MG63 (cell line): ENCODE measurements around the gene FKBP11. TPM values are rescaled to one million over a fixed set of nuclear protein-coding genes. Genes with fewer than 3 reads are reported as not detected.
"Not testable (repeated sequence)": the region's sequence is repeated elsewhere in the genome, so short reads cannot be mapped to it uniquely, and the experiment has no call there.

Source experiments
- DNase-seq: peaks from one replicate; pipeline ENCODE4 v3.0.0-alpha.2; 2020
- H3K27me3 ChIP-seq: fragments of 250-450 bp; sonication (Bioruptor Pico); 2 replicates; pipeline ENCODE4 v1.5.1; 2020; ENCODE audit warnings: mild to moderate bottlenecking, moderate library complexity
- H3K36me3 ChIP-seq: fragments of 250-450 bp; sonication (Bioruptor Pico); 2 replicates; pipeline ENCODE4 v1.5.1; 2020; ENCODE audit warnings: mild to moderate bottlenecking, moderate library complexity
- H3K4me3 ChIP-seq: fragments of 250-450 bp; sonication (Bioruptor Pico); 2 replicates; pipeline ENCODE4 v1.5.1; 2020; ENCODE audit warnings: mild to moderate bottlenecking, moderate library complexity
- H3K9me3 ChIP-seq: fragments of 250-450 bp; sonication (Bioruptor Pico); 2 replicates; pipeline ENCODE4 v1.5.1; 2020; ENCODE audit warnings: mild to moderate bottlenecking, moderate library complexity
- total RNA-seq: library from RNA; depleted of rRNA; stranded (reverse); fragments of >200 nt; shearing (Covaris generic); gene quantifications from 2 replicates; pipeline ENCODE4 v1.2.3, GENCODE V29; 2014; ENCODE audit warnings: low replicate concordance; rRNA removed

FKBP11 gene
- total RNA-seq, 1 experiment from 2014 or later = 3.2 TPM

GRCh38 chr12:48889679-48890078 lies 35.6 kb downstream of the FKBP11 start:
- Histone ChIP-seq H3K4me3 (no peak overlapping the region), H3K27me3 (peaks cover 5% of the 10 kb centered on the region), H3K36me3 (no peaks in the 10 kb centered on the region), H3K9me3 (no peaks in the 10 kb centered on the region)
- DNase-seq = no peak

- no peaks in the 10 kb centered on the region for H3K36me3 ChIP-seq
- H3K4me3 ChIP-seq = no peak overlapping the region
- DNase-seq = no peak
- H3K27me3 ChIP-seq = peaks cover 2% of the 10 kb centered on the region
- H3K9me3 ChIP-seq = no peaks in the 10 kb centered on the region
Measured at GRCh38 chr12:48883305-48884161, 41.8 kb downstream of the FKBP11 start.

GRCh38 chr12:48882972-48883304 lies 42.4 kb downstream of the FKBP11 start:
- Histone ChIP-seq H3K27me3 (peaks cover 2% of the 10 kb centered on the region), H3K4me3 (no peak overlapping the region), H3K36me3 (no peaks in the 10 kb centered on the region), H3K9me3 (no peaks in the 10 kb centered on the region)
- DNase-seq = no peak

- DNase-seq = no peak
- H3K27me3 ChIP-seq = peaks cover 2% of the 10 kb centered on the region
- H3K36me3 ChIP-seq = no peaks in the 10 kb centered on the region
- no peak overlapping the region; the same call in 1 of the 2 replicates for H3K4me3 ChIP-seq
- no peaks in the 10 kb centered on the region for H3K9me3 ChIP-seq
Measured at GRCh38 chr12:48882315-48882687, 43.0 kb downstream of the FKBP11 start.

- DNase-seq = no peak
- Histone ChIP-seq H3K9me3 (no peaks in the 10 kb centered on the region), H3K4me3 (no peak overlapping the region; the same call in 1 of the 2 replicates), H3K36me3 (no peaks in the 10 kb centered on the region), H3K27me3 (peaks cover 2% of the 10 kb centered on the region)
Measured at GRCh38 chr12:48881686-48882314, 43.5 kb downstream of the FKBP11 start.

- DNase-seq = no peak
- H3K36me3 ChIP-seq = no peaks in the 10 kb centered on the region
- H3K4me3 ChIP-seq = no peak overlapping the region
- H3K9me3 ChIP-seq = no peaks in the 10 kb centered on the region
- H3K27me3 ChIP-seq = peaks cover 2% of the 10 kb centered on the region
Measured at GRCh38 chr12:48880647-48881046, 44.6 kb downstream of the FKBP11 start.

GRCh38 chr12:48878548-48878947 lies 46.7 kb downstream of the FKBP11 start:
- DNase-seq = no peak
- H3K36me3 ChIP-seq = no peaks in the 10 kb centered on the region
- H3K4me3 ChIP-seq = no peak overlapping the region
- no peaks in the 10 kb centered on the region for H3K9me3 ChIP-seq
- H3K27me3 ChIP-seq = peaks cover 2% of the 10 kb centered on the region

GRCh38 chr12:48875944-48876515 lies 49.3 kb downstream of the FKBP11 start:
- peak; percentile 36 for DNase-seq
- H3K4me3 ChIP-seq = no peak overlapping the region
- H3K9me3 ChIP-seq = no peaks in the 10 kb centered on the region
- no peaks in the 10 kb centered on the region; the same call in none of the 2 replicates for H3K27me3 ChIP-seq
- no peaks in the 10 kb centered on the region for H3K36me3 ChIP-seq

GRCh38 chr12:48873534-48873933 lies 51.8 kb downstream of the FKBP11 start:
- DNase-seq, H3K27me3 ChIP-seq: not testable (repeated sequence)

GRCh38 chr12:48873096-48873495 lies 52.2 kb downstream of the FKBP11 start:
- no peak for DNase-seq
- no peaks in the 10 kb centered on the region for H3K9me3 ChIP-seq
- no peak overlapping the region for H3K4me3 ChIP-seq
- H3K36me3 ChIP-seq = no peaks in the 10 kb centered on the region
- H3K27me3 ChIP-seq = no peaks in the 10 kb centered on the region

More at GRCh38 chr12:48873534-48873933, 51.8 kb downstream of the FKBP11 start:
- H3K9me3 ChIP-seq, H3K4me3 ChIP-seq, H3K36me3 ChIP-seq: not testable (repeated sequence)

Other genes starting within 250 kb of the FKBP11 start
- gene KANSL2, start 243.3 kb downstream of the FKBP11 start, total RNA-seq = 42.8 and 56.3 TPM in 2 replicates
- 9.7 and 22.2 TPM in 2 replicates for gene CCNT1, start 208.8 kb downstream of the FKBP11 start, total RNA-seq
- 30.4 and 40.0 TPM in 2 replicates for gene ADCY6, start 136.4 kb downstream of the FKBP11 start, total RNA-seq
- 13.9 and 19.0 TPM in 2 replicates for gene CACNB3, start 107.0 kb downstream of the FKBP11 start, total RNA-seq
- gene DDX23, start 73.3 kb downstream of the FKBP11 start, total RNA-seq = 76.0 and 85.0 TPM in 2 replicates
- gene RND1, start 59.6 kb downstream of the FKBP11 start, total RNA-seq = 0.12 TPM in 1 of 2 replicates, not detected in the other
- 77.7 and 79.1 TPM in 2 replicates for gene ARF3, start 32.0 kb upstream of the FKBP11 start, total RNA-seq
- gene WNT10B, start 46.2 kb upstream of the FKBP11 start, total RNA-seq = 2.7 and 3.6 TPM in 2 replicates
- not detected in 2 replicates for gene WNT1, start 52.8 kb upstream of the FKBP11 start, total RNA-seq
- 0.13 TPM in 1 of 2 replicates, not detected in the other for gene DDN, start 73.9 kb upstream of the FKBP11 start, total RNA-seq
- 76.4 and 102 TPM in 2 replicates for gene PRKAG1, start 93.3 kb upstream of the FKBP11 start, total RNA-seq
- gene KMT2D, start 135.3 kb upstream of the FKBP11 start, total RNA-seq = 8.6 and 11.7 TPM in 2 replicates
- gene RHEBL1, start 144.5 kb upstream of the FKBP11 start, total RNA-seq = 0.16 TPM in 1 of 2 replicates, not detected in the other
- gene DHH, start 169.3 kb upstream of the FKBP11 start, total RNA-seq = not detected in 2 replicates
- gene LMBR1L, start 185.4 kb upstream of the FKBP11 start, total RNA-seq = 20.5 and 28.4 TPM in 2 replicates
- gene TUBA1B, start 205.9 kb upstream of the FKBP11 start, total RNA-seq = 2,940 and 4,183 TPM in 2 replicates